Measurements from ENCODE around the gene SDC4.

Gene SDC4, protein sequence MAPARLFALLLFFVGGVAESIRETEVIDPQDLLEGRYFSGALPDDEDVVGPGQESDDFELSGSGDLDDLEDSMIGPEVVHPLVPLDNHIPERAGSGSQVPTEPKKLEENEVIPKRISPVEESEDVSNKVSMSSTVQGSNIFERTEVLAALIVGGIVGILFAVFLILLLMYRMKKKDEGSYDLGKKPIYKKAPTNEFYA

DNA sequence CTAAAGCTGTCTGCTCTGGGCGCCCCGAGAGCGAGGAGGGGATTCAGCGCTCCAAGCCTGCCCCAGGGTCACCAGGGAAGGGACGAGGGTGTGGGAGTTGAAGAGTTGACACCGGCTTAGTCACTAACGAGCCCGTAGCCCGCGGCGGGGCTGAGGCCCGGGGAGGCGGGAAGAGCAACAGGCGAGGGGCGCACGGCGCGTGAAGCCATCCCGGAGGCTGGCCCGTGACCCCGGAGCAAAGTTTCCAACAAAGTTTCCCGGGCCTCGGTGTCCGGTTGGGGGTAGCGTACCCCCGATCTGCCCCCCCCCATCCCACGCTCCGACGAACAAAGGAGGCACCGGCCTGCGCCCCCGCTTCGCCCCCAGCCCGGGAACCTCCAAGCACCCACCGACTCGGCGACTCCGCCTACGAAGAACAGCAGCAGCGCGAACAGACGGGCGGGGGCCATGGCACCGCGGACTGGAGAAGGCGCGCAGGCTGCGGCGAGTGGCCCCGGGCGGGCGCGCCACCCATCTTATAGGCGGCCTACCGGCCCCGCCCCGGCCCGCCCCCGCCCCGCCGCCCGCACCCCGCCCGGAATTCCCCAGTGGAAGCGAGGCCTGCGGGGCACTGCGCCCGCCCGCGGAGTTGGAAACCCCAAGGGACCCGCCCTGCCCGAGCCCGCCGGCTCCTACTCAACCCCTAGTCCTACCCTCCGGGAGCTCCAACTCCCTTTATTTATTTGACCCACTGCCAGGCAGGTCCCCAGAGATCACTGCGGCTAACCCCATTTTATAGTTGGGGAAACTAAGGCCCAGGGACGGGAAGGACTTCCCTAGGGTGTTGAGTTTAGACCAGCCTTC is at the start of gene SDC4:
Gene SDC4 (minus strand): TSS at position 489 of the 843 bp plus-strand sequence. CDS start 40 bp downstream, at position 449.
- DNase-seq = peak; percentile 83

DNA sequence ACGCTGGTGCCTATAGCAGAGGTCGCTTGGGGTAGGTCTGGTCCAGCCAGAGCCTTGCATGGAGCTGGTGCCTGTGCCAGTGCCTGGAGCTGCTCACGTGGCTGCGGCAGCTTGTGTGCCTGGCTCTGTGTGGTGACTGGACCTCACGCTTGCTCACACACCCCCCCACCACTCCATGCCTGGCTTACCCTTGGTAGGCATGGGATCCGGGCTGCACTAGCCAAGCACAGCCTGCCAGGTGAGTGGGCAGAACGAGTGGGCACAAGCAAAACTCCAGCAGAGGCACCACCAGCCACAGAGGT is 46.8 kb upstream of the SDC4 start:
- DNase-seq = no peak

DNA sequence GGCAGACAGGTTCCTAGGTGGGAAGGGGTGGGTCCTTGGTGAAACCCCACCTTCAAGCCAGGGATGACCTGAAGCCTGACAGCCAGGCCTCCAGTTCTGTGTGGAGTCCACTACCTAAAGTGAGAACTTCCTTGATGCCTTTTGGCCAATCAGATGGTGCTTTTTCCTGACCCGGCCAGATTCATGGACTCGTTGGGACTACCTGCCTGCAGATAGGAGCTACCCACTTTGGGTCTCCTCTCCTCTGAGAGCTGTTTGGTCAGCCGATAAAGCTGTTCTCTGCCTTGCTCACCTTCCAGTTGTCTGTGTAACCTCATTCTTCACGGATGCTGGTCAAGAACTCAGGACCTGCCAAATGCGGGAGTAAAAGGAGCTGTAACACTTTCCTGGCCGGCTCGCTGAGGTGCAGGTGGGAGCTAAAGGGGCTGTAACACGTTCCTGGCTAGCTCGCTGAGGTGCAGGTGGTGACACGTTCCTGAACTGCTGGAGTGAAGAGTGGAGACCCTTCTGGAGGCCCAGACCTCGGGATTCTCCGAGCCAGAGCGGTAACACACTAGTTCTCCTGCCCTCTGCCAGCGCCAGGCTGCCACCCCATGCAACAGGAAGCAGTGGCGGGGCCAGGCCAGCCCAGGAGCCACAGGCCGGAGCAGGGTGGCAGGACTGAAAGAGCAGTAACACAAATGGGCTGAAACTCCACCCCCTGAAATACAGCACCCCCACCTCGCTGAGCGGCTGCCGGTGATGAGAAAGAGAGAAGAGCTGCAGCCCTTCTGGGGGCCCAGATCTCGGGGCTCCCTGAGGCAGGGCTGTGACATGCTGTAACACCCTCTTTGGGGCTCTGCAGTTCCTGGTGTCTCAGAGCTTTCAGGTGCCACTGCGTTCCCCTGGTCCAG is 46.2 kb upstream of the SDC4 start:
- DNase-seq = no peak

DNA sequence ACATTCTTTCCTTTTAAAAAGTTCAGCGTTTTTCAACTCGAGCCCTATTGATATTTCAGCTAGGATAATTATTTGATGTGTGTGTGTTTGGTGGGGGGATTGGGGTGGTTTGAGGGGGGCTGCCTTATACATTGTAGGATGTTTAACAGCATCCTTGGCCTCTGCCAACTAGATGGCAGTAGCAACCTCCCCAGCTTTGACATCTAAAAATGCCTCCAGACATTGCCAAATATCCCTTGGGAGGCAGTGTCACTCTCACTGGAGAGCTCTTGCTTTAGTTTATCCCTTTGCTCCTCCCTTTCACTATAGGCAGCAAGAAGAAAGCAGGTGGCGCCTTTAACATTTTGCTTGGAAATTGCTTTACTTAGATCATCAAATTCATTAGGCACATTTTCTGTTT is 44.5 kb upstream of the SDC4 start:
- DNase-seq = no peak

DNA sequence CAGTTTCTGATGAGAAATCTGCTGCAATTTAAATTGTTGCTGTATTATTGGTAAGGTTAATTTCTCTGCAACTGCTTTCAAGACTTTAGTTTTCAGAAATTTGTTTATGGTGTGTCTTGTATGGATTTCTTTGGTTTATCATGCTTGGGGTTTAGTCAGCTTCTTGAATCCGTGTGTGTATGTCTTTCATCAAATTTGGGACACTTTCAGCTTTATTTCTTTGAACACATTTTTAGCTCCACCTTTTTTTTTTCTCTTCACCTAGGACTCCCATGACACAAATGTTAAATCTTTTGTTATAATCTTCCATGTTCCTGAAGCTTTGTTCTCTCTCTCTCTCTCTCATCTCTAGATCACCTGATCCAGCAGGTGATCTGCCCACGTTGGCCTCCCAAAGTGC is 43.3 kb upstream of the SDC4 start:
- DNase-seq = no peak

DNA sequence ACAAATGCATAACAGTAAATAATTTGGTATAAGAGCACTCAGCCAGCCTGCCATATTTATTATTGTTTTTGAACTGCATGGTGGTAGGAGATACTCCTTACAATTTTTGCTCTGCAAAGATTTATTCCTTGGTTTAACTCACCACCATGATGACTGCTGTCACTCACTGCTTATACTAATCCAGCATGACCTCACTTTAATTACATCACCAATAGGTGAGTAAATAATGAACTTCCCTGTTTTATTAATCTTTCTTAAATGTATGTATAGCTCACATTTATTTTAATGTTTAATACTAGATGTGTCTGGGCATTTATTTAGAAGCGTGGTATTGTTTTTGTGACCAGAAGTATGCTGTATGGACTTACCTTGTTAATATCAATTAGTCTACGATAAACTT is 42.7 kb upstream of the SDC4 start:
- DNase-seq = peak; percentile 24

DNA sequence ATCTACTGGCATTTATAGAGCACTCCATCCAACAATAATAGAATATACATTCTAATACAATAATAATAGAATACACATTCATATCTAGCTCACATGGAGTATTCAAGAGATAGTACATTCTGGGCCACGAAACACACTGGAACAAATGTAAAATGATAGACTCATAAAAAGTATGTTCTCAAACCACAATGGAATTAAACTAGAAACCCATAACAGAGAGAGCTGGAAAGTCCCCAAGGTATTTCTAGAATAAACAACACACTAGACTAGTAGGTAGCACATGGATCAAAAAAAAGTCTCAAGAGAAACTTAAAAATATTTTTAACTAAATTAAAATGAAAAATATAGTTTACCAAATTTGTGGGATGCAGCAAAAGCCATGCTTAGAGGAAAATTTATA is 39.0 kb upstream of the SDC4 start:
- DNase-seq = no peak

DNA sequence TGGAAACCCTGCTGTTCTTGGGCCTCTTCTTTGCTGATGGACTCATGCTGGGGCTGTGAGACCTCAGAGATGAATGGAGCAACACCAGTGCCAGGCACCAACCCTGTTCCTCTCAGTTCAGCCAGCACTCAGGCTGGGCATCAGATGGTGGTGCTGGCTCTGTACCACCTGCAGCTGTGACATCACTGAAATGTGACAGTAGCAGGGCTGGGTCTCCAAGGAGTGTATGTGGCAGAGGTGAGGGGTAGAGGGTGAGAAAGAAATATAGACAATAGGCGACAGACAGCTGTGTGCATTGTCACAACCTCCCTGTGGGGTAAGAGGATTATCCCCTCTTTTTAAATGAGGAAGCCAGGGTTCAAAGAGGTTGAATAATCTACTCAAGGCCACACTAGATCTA is 30.0 kb upstream of the SDC4 start, which contains the start of gene TP53TG5:
Gene TP53TG5 (minus strand): TSS at position 135 of the 400 bp plus-strand sequence. CDS start 89 bp downstream, at position 46.
- no peak for DNase-seq

DNA sequence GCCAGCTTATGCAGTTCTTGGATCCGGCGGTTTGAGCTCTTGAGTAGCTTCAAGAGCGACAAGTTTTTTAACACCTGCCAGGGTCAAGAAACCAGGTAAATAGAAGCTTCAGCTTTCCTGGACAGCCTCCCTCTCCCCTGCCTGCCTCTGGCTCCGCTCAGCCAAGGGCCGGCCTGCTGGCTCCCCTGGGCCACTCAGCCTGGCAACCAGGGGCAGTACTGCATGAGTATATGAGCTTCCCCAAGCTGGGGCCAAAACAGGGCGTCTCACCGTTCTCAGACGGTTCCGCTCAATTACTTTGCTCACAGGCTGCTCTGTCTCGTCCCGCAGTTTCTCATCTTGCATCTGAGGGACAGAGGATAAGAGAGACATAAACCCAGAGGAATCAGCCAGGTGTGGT is 29.0 kb upstream of the SDC4 start:
- DNase-seq = no peak

DNA sequence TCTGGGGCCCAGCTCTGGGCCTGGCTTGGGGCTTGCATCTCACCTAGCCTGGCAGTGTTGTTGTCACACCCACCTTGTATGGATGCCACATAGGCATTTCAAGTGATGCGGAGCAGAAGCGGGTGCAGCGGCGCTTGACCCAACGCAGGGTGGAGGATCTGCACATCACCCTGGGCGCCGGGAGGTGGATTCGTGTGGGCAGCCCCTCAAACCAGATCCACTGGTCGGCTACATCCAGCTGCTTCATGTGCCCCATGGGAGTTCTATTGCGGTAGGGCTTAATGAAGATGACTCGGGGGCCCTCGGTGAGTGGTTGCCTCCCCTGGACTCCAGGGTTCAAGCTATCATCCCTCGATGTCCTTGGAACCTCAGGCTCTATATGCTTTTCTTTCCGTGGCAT is 26.7 kb upstream of the SDC4 start:
- DNase-seq = no peak

DNA sequence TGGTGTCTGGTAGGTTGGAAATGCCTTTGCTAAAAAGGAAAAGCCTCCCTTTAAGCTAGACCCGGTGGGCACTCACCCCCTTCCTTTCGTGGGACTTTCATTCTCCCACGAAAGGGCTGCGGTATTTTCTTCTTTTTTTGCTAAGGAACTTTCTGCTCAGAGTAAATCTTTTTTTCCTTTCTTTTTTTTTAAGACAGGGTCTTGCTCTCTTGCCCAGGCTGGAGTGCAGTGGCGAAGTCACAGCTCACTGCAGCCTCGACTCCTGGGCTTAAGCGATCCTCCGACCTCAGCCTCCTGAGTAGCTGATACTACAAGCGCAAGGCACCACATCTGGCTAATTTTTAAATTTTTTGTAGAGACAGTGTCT is 25.9 kb upstream of the SDC4 start:
- no peak for DNase-seq

DNA sequence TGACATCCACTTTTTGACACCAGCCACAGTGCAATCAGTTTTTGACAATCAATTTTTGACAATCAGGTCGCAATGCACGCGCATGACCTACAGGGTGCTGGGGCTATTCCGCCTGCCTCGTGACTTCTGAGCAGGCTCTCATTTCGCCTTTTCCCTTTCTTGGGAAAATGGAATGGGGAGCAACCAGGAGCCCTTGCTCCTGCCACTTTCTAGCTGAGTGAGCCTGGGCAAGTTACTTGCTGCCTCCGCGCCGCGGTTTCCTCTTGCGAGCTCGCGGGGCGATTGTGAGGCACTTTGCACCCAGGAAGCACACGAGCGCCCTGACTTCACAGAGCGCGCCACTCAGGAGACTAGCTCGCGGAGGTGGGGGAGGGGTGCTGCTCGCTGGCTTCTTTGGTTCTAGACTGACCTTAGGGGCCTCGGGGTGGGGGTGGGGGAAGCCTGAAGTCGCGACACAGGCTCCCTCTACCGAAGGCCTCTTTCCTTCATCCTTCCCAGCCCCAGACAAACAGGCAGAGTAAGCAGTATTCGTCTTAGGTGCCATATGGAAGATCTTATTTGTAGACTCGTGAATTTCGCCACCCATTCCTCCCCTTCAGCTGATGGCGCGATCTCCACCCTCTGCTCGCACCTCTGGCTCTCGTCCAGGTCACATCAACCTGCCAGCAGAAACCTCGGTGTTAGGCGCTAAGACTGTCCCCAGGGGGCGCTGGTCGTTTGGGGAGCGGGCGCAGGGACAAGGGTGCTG is 25.3 kb upstream of the SDC4 start:
- peak; percentile 74 for DNase-seq

DNA sequence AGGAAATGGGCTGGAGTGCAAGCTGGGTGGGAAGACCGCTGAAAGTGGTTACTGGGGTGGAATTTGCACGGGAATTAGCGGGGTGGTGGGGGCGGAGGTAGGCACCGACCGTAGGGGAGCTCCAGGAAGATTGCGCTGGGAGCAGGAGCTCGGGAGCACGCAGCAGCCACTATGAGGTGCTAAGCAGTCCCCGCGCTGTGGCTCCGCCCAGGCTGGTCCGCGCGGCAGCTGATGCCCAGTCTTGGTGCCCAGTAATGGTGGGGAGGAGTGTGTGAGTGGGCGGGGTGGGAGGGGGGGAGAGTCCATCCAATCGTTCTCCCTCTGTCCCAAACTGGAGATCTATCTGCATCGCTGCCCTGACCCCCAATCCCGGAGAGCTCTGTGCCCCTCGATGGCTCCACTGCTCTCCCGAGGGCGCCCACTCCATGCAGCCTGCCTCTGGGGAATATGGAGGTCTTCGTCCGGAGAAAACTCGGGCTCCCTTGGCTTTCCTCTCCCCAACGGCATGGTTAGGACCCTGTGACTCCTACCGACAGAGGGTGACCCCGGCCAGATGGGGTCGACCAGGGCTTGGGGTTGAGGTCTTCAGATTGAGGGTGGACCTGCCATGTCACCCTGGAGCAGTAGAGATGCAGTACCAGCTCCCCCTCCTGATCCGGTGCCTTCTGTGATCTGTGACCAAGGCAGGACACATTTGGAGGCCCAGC is 24.6 kb upstream of the SDC4 start:
- DNase-seq = no peak

DNA sequence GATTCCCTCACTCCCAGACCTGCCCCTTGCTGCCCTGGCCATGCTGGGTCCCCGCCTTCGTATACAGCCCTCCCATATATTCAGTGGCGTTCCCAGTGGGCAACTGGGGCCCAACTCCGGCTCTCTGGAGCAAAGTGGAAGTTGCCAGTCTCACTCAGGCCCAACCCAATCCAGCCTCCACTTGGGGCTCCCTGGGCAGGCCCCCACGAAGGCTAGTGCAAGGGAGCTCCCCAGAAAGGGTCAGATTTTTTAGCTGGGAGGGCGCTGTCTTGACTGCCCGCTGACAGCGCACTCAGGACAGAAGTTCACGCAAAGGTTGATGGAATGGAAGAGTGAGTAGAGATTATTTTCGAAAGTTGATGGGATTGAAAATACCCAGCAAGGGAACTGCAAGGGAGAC is 24.0 kb upstream of the SDC4 start:
- no peak for DNase-seq

DNA sequence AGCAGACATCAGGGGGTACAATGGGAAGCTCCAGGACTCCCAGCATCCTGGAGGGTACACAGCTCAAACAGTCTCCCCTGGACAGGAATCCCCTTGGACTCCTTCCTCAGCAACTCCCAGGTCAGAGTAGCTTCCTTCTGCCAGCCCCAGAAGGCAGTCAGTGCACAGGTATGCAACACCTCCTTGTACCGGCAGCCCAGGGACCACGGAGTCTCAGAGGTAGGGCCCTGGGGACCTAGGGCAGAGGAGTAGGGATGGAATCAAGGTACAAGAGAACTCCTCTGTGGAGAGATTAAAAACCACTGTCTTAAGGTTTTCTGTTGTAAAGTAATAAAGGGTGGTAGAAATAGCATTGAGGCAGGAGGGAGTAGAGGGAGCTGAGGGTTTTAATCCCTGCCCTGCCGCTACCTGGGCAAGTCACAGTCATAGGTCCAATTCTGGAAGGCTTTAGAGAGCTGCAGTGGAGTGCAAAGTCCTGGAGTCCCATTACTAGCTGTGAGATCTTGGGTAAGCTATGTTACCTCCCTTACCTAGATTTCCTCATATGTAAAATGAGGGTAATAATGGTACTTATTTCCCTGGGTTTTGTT is 22.4 kb upstream of the SDC4 start:
- DNase-seq = no peak

DNA sequence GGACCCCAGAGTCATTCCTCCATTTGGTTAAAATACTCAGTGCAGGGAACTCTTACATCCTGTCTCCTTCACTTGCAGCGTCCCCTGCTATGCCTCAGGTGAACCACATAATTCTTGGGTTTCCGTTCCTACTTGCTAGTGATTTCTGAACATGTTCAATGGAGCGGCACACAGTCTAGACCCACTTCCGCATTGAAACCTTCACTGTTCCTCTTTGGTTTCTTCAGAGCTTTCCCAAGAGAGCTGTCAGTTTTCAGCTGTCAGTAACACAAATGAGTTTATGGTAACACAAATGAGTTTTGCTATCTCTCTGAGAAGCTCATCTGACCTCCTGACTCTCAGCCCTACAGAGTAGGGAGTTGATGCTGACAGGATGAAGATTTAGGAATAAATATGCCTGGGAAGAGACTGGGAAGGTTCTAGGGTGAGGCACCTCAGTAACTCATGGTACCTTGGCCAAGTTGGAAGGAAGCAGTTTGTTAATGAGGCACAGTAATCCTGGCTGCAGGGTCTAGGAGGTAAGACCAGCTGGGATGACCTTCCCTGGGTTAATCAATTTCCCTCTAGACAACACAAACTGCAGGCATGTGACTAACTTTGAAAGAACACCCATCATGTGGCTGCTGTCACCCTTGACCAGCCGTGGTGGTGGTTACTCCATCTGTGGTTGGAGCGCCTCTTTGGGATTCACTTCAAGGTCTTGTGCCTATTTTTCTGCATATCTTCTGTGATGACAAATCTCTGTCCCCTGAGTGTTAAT is 20.2 kb upstream of the SDC4 start:
- peak; percentile 88 for DNase-seq

DNA sequence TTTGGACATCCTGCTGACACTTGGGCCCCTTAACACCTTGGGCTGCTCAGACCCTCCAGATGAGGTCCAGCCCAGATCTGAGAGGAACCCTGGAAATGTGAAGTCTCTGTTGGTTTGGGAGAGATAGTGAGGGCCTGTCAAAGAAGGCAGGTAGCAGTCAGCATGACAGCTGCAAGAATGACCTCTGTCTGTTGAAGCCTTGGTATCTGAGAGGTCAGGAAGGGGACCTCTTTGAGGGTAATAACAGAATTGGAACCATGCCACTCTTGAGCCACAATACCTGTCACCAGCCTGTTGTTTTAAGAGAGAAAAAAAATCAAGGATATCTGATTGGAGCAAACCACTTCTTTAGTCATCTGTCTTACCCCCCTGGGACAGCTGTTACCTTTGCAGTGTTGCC is 18.9 kb upstream of the SDC4 start:
- no peak for DNase-seq

DNA sequence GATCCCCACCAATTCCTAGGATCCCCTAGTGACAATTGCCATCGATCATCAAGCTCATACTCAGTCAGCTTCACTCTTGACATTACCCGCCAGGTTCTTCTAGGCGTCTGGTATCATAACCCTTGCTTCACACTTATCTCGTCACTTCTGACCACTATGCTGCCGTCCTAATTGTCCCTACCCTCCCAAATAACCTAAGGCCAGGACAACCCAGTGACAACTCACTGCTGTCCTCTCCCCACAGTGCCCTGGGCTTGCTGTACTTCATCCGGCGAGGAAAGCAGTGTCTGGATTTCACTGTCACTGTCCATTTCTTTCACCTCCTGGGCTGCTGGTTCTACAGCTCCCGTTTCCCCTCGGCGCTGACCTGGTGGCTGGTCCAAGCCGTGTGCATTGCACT is 18.4 kb upstream of the SDC4 start:
- DNase-seq = no peak

DNA sequence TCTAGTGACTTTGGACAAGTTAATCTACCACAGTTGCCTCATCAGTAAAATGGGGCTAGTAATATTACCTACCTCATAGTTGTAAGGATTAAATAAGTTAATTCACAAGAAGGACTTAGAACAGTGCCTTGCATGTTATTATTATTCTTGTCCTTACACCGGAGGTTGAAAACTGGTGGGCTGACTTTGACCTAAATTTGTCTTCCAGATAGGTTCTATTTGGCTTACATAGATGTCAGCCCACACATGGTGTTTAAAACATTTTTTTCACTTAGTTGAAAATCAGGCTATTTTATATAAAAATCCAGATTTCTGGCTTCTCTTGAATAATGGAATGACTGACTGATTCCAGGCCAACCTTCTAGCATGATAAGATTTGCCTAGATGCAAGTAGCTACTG is 18.0 kb upstream of the SDC4 start:
- no peak for DNase-seq

DNA sequence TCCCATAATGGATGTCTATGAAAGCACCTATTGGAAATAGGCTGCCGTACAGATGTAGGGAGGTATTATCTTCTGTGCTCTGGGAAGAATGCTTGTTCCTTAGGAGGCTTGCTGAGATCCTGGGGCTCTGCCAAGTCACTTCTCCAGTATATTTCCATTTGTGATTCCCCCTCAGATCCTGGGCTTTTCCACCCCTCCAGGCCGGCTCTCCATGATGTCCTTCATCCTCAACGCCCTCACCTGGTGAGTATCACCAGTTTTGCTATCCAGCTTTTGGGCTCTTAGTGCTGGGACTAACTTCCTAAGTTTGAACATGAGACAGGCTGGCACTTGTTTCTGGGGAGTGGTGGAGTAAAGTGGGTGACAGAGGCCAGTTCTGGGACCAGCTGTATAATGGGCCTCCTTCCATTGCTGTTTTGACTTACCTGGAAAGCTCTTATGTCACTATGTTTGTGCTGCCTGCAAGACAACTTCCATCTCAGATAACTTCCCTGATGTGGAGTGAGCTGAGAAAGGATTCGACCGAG is 17.3 kb upstream of the SDC4 start:
- DNase-seq = no peak

Data from inflammatory macrophage treated with lipopolysaccharide for 4 hours (primary cell).